Glutamatergic neuron (in vitro differentiated cells): ENCODE results near the gene ADARB1. TPM values are rescaled to one million over a fixed set of nuclear protein-coding genes. Genes with fewer than 3 reads are reported as not detected.

Source experiments
- DNase-seq: peaks from one replicate; pipeline ENCODE4 v3.0.0; 2022
- H3K27ac Mint-ChIP-seq: one replicate; pipeline ENCODE4 v1.8.0; 2020; ENCODE audit warnings: mild to moderate bottlenecking, mixed read lengths, inconsistent platforms; ENCODE audit not compliant: unreplicated experiment
- H3K27me3 Mint-ChIP-seq: one replicate; pipeline ENCODE4 v1.8.0; 2020; ENCODE audit warnings: mild to moderate bottlenecking, moderate library complexity, mixed read lengths, inconsistent platforms; ENCODE audit not compliant: unreplicated experiment
- H3K36me3 Mint-ChIP-seq: one replicate; pipeline ENCODE4 v1.8.0; 2020; ENCODE audit warnings: mild to moderate bottlenecking, mixed read lengths, inconsistent platforms; ENCODE audit not compliant: unreplicated experiment
- H3K4me1 Mint-ChIP-seq: one replicate; pipeline ENCODE4 v1.8.0; 2020; ENCODE audit warnings: mild to moderate bottlenecking, low read depth, mixed read lengths, inconsistent platforms; ENCODE audit not compliant: unreplicated experiment
- H3K4me3 Mint-ChIP-seq: one replicate; pipeline ENCODE4 v1.8.0; 2020; ENCODE audit warnings: mild to moderate bottlenecking, mixed read lengths, inconsistent platforms; ENCODE audit not compliant: unreplicated experiment
- H3K9me3 Mint-ChIP-seq: one replicate; pipeline ENCODE4 v1.8.0; 2020; ENCODE audit warnings: mild to moderate bottlenecking, moderate library complexity, mixed read lengths, inconsistent platforms; ENCODE audit not compliant: unreplicated experiment
- CTCF ChIP-seq: fragments of 200-600 bp; sonication (generic); IDR thresholded peaks from one replicate; pipeline ENCODE4 v1.5.0; 2021; ENCODE audit not compliant: partially characterized antibody, unreplicated experiment
- total RNA-seq: library from RNA; stranded (reverse); fragmentation: NEBNext Ultra II Directional; extraction: Animal tissue kit (Norgen Biotek cat#: 25700); gene quantifications from one replicate; pipeline ENCODE4 v1.2.1, GENCODE V29; 2021; ENCODE audit not compliant: unreplicated experiment

The ADARB1 gene
- total RNA-seq, 1 donor from 2014 or later, result 49.2 TPM

GRCh38 chr21:45267390-45267760, 193.0 kb downstream of the ADARB1 start:
- Mint-ChIP-seq H3K4me1 (peaks cover 3% of the 10 kb centered on the region), H3K27ac (peak overlapping the region; percentile 28), H3K4me3 (no peak overlapping the region), H3K27me3 (peaks cover 4% of the 10 kb centered on the region), H3K36me3 (peaks cover 14% of the 10 kb centered on the region), H3K9me3 (peaks cover 14% of the 10 kb centered on the region)
- TF ChIP-seq CTCF, result no peak
- DNase-seq, result no peak

GRCh38 chr21:45269861-45270260, 195.5 kb downstream of the ADARB1 start:
- TF ChIP-seq CTCF, result no peak
- no peak for DNase-seq
- Mint-ChIP-seq H3K4me1 (no peaks in the 10 kb centered on the region), H3K4me3 (no peak overlapping the region), H3K27me3 (no peaks in the 10 kb centered on the region), H3K9me3 (peaks cover 14% of the 10 kb centered on the region), H3K36me3 (peaks cover 14% of the 10 kb centered on the region), H3K27ac (no peak overlapping the region)

GRCh38 chr21:45270306-45270821, 196.0 kb downstream of the ADARB1 start:
- no peak for TF ChIP-seq CTCF
- no peak overlapping the region for H3K4me3 Mint-ChIP-seq
- DNase-seq, result no peak
- no peak overlapping the region for H3K27ac Mint-ChIP-seq
- no peaks in the 10 kb centered on the region for H3K27me3 Mint-ChIP-seq
- no peaks in the 10 kb centered on the region for H3K4me1 Mint-ChIP-seq
- H3K9me3 Mint-ChIP-seq, result peaks cover 14% of the 10 kb centered on the region
- H3K36me3 Mint-ChIP-seq, result peaks cover 14% of the 10 kb centered on the region

Other genes with a start within 250 kb of the ADARB1 start
- gene PTTG1IP, start 200.9 kb upstream of the ADARB1 start, total RNA-seq, result 249 TPM
- 0.91 TPM for gene ITGB2, start 153.7 kb upstream of the ADARB1 start, total RNA-seq
- 30.7 TPM for gene SLX9, start 134.6 kb upstream of the ADARB1 start, total RNA-seq
- 31.9 TPM for gene POFUT2, start 213.3 kb downstream of the ADARB1 start, total RNA-seq